Osteocyte (in vitro differentiated cells): Measurements from ENCODE around the gene TUB. TPM values are rescaled to one million over a fixed set of nuclear protein-coding genes. Genes with fewer than 3 reads are reported as not detected.

Source experiments
- DNase-seq: peaks from one replicate; pipeline ENCODE4 v3.0.0; 2021; ENCODE audit warnings: mixed read lengths; ENCODE audit not compliant: unreplicated experiment; ENCODE audit errors: extremely low spot score
- H3K27ac Mint-ChIP-seq: one replicate; pipeline ENCODE4 v1.8.0; 2021; ENCODE audit warnings: mild to moderate bottlenecking, mixed read lengths; ENCODE audit not compliant: unreplicated experiment
- H3K27me3 Mint-ChIP-seq: one replicate; pipeline ENCODE4 v1.8.0; 2021; ENCODE audit warnings: mixed read lengths; ENCODE audit not compliant: unreplicated experiment
- H3K36me3 Mint-ChIP-seq: one replicate; pipeline ENCODE4 v1.8.0; 2021; ENCODE audit warnings: mixed read lengths; ENCODE audit not compliant: unreplicated experiment
- H3K4me1 Mint-ChIP-seq: one replicate; pipeline ENCODE4 v1.8.0; 2021; ENCODE audit warnings: mixed read lengths; ENCODE audit not compliant: unreplicated experiment
- H3K4me3 Mint-ChIP-seq: one replicate; pipeline ENCODE4 v1.8.0; 2021; ENCODE audit warnings: mild to moderate bottlenecking, moderate library complexity, mixed read lengths; ENCODE audit not compliant: unreplicated experiment
- H3K9me3 Mint-ChIP-seq: one replicate; pipeline ENCODE4 v1.8.0; 2021; ENCODE audit warnings: mixed read lengths; ENCODE audit not compliant: unreplicated experiment
- long read RNA-seq: library from polyadenylated mRNA; unstranded; transcript quantifications from one replicate; pipeline ENCODE4 v2.0.0, GENCODE V29; 2021
- total RNA-seq: library from RNA; stranded (reverse); gene quantifications from 2 replicates; pipeline ENCODE4 v1.2.1, GENCODE V29; 2021
- TF ChIP-seq, protein P1 (sequence below): fragments of 200-600 bp; sonication (generic); IDR thresholded peaks from 2 replicates; pipeline ENCODE4 v1.5.0; 2021; ENCODE audit warnings: antibody characterized with exemption, mild to moderate bottlenecking, moderate library complexity

The TUB gene
- 7.8 and 8.7 TPM in 2 replicates for total RNA-seq
- long read RNA-seq, partial matches to known transcripts = 0 of 1 reads
- long read RNA-seq, other reads (novel, unspliced or antisense) = 1 of 1 reads

- Mint-ChIP-seq H3K4me1 (peaks cover 16% of the 10 kb centered on the region), H3K36me3 (no peaks in the 10 kb centered on the region), H3K4me3 (peak within 1 kb of the TSS; percentile 74), H3K27ac (no peak within 1 kb of the TSS), H3K27me3 (peaks cover 12% of the 10 kb centered on the region), H3K9me3 (no peaks in the 10 kb centered on the region)
- DNase-seq = no peak
- TF ChIP-seq, protein P1, sequence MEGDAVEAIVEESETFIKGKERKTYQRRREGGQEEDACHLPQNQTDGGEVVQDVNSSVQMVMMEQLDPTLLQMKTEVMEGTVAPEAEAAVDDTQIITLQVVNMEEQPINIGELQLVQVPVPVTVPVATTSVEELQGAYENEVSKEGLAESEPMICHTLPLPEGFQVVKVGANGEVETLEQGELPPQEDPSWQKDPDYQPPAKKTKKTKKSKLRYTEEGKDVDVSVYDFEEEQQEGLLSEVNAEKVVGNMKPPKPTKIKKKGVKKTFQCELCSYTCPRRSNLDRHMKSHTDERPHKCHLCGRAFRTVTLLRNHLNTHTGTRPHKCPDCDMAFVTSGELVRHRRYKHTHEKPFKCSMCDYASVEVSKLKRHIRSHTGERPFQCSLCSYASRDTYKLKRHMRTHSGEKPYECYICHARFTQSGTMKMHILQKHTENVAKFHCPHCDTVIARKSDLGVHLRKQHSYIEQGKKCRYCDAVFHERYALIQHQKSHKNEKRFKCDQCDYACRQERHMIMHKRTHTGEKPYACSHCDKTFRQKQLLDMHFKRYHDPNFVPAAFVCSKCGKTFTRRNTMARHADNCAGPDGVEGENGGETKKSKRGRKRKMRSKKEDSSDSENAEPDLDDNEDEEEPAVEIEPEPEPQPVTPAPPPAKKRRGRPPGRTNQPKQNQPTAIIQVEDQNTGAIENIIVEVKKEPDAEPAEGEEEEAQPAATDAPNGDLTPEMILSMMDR = no peak
These were observed at the start of gene TUB for GRCh38 chr11:8080674-8081590. TUB (plus strand) TSS chr11:8081211; CDS start chr11:8081511, 300 bp downstream.

DNA sequence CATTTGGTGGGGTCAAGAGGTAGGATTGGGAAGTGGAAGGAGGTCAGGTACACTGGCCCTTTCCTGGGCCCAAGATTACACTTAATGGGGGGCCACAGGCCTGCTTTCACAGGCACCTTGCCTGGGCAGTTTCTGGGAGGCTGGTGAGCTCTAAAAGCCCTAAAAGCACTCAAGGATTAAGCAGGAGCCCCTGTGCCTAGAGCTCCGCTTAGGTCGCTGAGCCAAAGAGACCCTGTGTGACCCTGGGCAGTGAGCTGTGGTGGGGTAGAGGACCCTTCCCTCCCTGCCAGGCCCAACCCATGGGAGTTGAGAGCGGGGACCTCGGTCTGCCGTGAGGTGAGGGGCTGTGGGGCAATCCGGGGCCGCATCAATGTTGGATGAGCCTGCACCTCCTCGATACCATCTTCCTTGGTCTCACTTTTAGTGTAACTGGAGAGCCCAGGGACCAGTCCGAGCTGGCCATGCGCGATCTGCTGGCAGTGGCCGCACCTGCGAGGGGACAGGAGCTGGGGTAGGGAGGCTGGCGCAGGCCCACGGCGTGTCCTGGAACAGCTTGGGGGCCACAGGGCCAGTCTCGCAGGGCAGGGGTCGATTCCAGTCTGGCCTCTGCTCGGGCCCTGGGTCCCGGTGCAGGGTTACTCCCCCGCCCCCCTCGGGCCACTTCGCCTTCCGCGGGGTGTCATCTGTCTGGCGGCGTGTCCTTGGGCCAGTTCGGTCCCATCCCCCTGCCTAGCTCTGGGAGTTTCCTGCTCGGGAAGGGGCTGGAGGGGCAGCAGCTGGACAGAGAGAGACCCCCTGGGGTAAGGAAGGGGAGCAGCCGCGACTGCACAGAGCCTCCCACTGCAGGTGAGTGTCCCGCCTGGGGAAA is 49.5 kb upstream of the TUB start:
- TF ChIP-seq, protein P1 = no peak
- H3K27me3 Mint-ChIP-seq = peaks cover 37% of the 10 kb centered on the region
- DNase-seq = peak; percentile 82
- no peak overlapping the region for H3K4me3 Mint-ChIP-seq
- no peaks in the 10 kb centered on the region for H3K9me3 Mint-ChIP-seq
- H3K27ac Mint-ChIP-seq = no peak overlapping the region
- peaks cover 11% of the 10 kb centered on the region for H3K4me1 Mint-ChIP-seq
- no peaks in the 10 kb centered on the region for H3K36me3 Mint-ChIP-seq

GRCh38 chr11:8032122-8032521 is 48.9 kb upstream of the TUB start:
- no peak overlapping the region for H3K27ac Mint-ChIP-seq
- peaks cover 11% of the 10 kb centered on the region for H3K4me1 Mint-ChIP-seq
- no peak overlapping the region for H3K4me3 Mint-ChIP-seq
- TF ChIP-seq, protein P1 = no peak
- DNase-seq = no peak
- no peaks in the 10 kb centered on the region for H3K9me3 Mint-ChIP-seq
- H3K36me3 Mint-ChIP-seq = no peaks in the 10 kb centered on the region
- H3K27me3 Mint-ChIP-seq = peaks cover 37% of the 10 kb centered on the region

DNA sequence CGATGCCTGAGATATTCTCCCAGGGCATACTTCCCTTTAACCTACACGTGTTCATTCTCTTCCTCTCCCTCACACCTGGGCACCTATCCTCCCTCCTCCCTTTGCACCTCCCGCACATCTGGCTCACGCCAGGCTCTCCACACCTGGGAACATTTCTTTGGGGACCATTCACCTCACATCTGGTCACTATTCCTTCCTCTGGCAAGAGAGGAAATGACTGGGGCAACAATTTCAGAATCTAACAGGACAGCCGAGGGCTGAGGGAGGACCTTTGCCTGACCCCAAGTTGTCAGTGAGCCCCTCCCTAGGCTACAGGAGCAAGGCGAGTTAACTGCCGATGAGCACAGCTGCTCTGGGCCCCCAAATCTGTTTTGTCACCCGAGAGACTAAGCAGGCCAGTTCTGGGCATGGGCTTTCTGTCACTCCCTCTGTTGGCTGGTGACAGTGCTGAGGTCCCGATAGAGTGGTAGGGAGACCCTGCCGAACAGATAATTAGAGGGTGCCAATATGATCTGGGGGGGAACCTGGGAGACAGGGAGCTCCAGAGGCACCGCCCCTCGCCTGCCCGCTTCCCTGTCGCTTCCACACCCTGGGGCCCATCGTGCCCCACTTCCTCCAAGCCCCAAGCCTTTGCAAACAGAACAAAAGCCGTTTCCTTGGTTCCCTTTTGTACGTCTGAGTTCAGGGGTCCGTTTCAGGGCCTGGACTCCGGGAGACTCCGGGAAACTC is 48.3 kb upstream of the TUB start:
- H3K27me3 Mint-ChIP-seq = peaks cover 39% of the 10 kb centered on the region
- H3K4me1 Mint-ChIP-seq = peaks cover 11% of the 10 kb centered on the region
- H3K27ac Mint-ChIP-seq = no peak overlapping the region
- H3K4me3 Mint-ChIP-seq = peak overlapping the region; percentile 30
- no peaks in the 10 kb centered on the region for H3K36me3 Mint-ChIP-seq
- no peak for DNase-seq
- TF ChIP-seq, protein P1 = no peak
- no peaks in the 10 kb centered on the region for H3K9me3 Mint-ChIP-seq
